H1 (cell line): ENCODE measurements around the gene VWA3B. TPM values are rescaled to one million over a fixed set of nuclear protein-coding genes. Genes with fewer than 3 reads are reported as not detected.

Source experiments
- CTCF ChIA-PET: fragments of 300-600 bp; sonication (Branson Sonifier 250); formaldehyde crosslinking; loops from one replicate; lab custom pipeline; 2021; ENCODE audit not compliant: partially characterized antibody; lab: Charles Lee
- POLR2A ChIA-PET: fragments of 300-600 bp; sonication (Branson Sonifier 250); formaldehyde crosslinking; loops from one replicate; lab custom pipeline; 2021; ENCODE audit warnings: inconsistent platforms; ENCODE audit not compliant: partially characterized antibody; lab: Charles Lee
- DNase-seq, 2 experiments: peaks; one replicate each; pipeline versions ENCODE4 v3.0.0 to v3.0.0-alpha.2; 2010 to 2022; ENCODE audit warnings: low spot score in 2 of 2, low read depth in 1 of 2, mixed read lengths in 1 of 2
- FAIRE-seq: peaks from 2 replicates; lab custom pipeline; 2011; peaks lifted over from hg19 to GRCh38; lab: Jason Lieb, UNC
- H2AFZ ChIP-seq: 2 replicates; pipeline ENCODE4 v1.8.1; 2012; ENCODE audit warnings: low read length, inconsistent platforms
- H2AK5ac ChIP-seq: 2 replicates; pipeline ENCODE4 v1.6.1; 2013; ENCODE audit warnings: low read depth, low read length
- H2BK120ac ChIP-seq: replicated peaks from 2 replicates; pipeline ENCODE3; 2013; ENCODE audit warnings: low read depth, low read length, inconsistent platforms
- H2BK12ac ChIP-seq: 2 replicates; pipeline ENCODE4 v1.6.1; 2013; ENCODE audit warnings: low read depth, low read length
- H2BK15ac ChIP-seq: 2 replicates; pipeline ENCODE4 v1.6.1; 2013; ENCODE audit warnings: low read length
- H2BK20ac ChIP-seq: 2 replicates; pipeline ENCODE4 v1.6.1; 2013; ENCODE audit warnings: low read length
- H2BK5ac ChIP-seq: 2 replicates; pipeline ENCODE4 v1.6.1; 2013; ENCODE audit warnings: low read depth, low read length
- H3K14ac ChIP-seq: 2 replicates; pipeline ENCODE4 v1.6.1; 2013; ENCODE audit warnings: inconsistent platforms; ENCODE audit not compliant: insufficient read length
- H3K18ac ChIP-seq: 2 replicates; pipeline ENCODE4 v1.6.1; 2013; ENCODE audit warnings: low read length; ENCODE audit errors: extremely low read depth
- H3K23ac ChIP-seq: 2 replicates; pipeline ENCODE4 v1.6.1; 2013; ENCODE audit warnings: inconsistent platforms; ENCODE audit not compliant: insufficient read length
- H3K23me2 ChIP-seq: 2 replicates; pipeline ENCODE4 v1.6.1; 2013; ENCODE audit warnings: low read depth, low read length
- H3K27ac ChIP-seq: 2 replicates; pipeline ENCODE4 v1.6.1; 2011; ENCODE audit warnings: low read depth, low read length, inconsistent platforms
- H3K27me3 ChIP-seq, 4 experiments: replicated peaks in 1 of 4; 1 replicate in 1 of 4; 2 replicates in 3 of 4; pipeline versions ENCODE4 v1.6.1 to v1.8.1; 2011 to 2013; ENCODE audit warnings: low read length in 3 of 4, mild to moderate bottlenecking in 3 of 4, inconsistent platforms in 2 of 4, mixed read lengths in 2 of 4, moderate library complexity in 1 of 4; ENCODE audit not compliant: control insufficient read depth in 3 of 4, insufficient read depth in 3 of 4; ENCODE audit errors: extremely low read depth in 1 of 4
- H3K36me3 ChIP-seq, 4 experiments: 2 replicates each; pipeline versions ENCODE4 v1.6.1 to v1.8.1; 2011 to 2013; ENCODE audit warnings: mild to moderate bottlenecking in 4 of 4, low read length in 3 of 4, moderate library complexity in 2 of 4, control low read depth in 1 of 4, inconsistent platforms in 1 of 4; ENCODE audit not compliant: insufficient read depth in 4 of 4, control insufficient read depth in 2 of 4
- H3K4ac ChIP-seq: replicated peaks from 2 replicates; pipeline ENCODE3; 2013; ENCODE audit warnings: low read length, low read depth, mixed read lengths, inconsistent platforms; ENCODE audit not compliant: insufficient read length
- H3K4me1 ChIP-seq, 4 experiments: replicated peaks in 1 of 4; 1 replicate in 1 of 4; 2 replicates in 3 of 4; pipeline versions ENCODE4 v1.6.1 to v1.8.1; 2011 to 2013; ENCODE audit warnings: low read length in 3 of 4, inconsistent platforms in 2 of 4, mixed read lengths in 1 of 4; ENCODE audit not compliant: insufficient read depth in 4 of 4, control insufficient read depth in 3 of 4
- H3K4me2 ChIP-seq, 2 experiments: 2 replicates each; pipeline versions ENCODE4 v1.6.1 to v1.8.1; 2011 to 2013; ENCODE audit warnings: low read depth in 2 of 2, low read length in 2 of 2, control low read depth in 1 of 2, inconsistent platforms in 1 of 2, mild to moderate bottlenecking in 1 of 2; ENCODE audit not compliant: insufficient read depth in 1 of 2
- H3K4me3 ChIP-seq, 4 experiments: fragments of 200-600, 300-600 bp in 1 of 4; sonication (generic), shearing (Covaris generic), sonication (Bioruptor Twin) in 1 of 4; 2 replicates each; pipeline versions ENCODE4 v1.5.1 to v1.8.1; 2011 to 2016; ENCODE audit warnings: low read length in 4 of 4, low read depth in 3 of 4, control low read depth in 2 of 4, inconsistent platforms in 2 of 4, mild to moderate bottlenecking in 2 of 4, mixed read lengths in 1 of 4, moderate library complexity in 1 of 4; ENCODE audit not compliant: insufficient read depth in 2 of 4; ENCODE audit errors: extremely low read depth in 1 of 4
- H3K56ac ChIP-seq: replicated peaks from 2 replicates; pipeline ENCODE3; 2013; ENCODE audit warnings: low read depth, mild to moderate bottlenecking, mixed read lengths, low read length, inconsistent platforms; ENCODE audit not compliant: insufficient read length
- H3K79me1 ChIP-seq: 2 replicates; pipeline ENCODE4 v1.6.1; 2013; ENCODE audit warnings: low read depth, low read length, control low read depth
- H3K79me2 ChIP-seq, 2 experiments: 2 replicates each; pipeline versions ENCODE4 v1.6.1 to v1.8.1; 2012 to 2013; ENCODE audit warnings: low read length in 2 of 2, mild to moderate bottlenecking in 2 of 2, inconsistent platforms in 1 of 2; ENCODE audit not compliant: insufficient read depth in 2 of 2, control insufficient read depth in 1 of 2
- H3K9ac ChIP-seq, 4 experiments: replicated peaks in 1 of 4; 1 replicate in 1 of 4; 2 replicates in 3 of 4; pipeline versions ENCODE4 v1.6.1 to v1.8.1; 2011 to 2013; ENCODE audit warnings: low read depth in 3 of 4, low read length in 3 of 4, control low read depth in 2 of 4, mild to moderate bottlenecking in 2 of 4, moderate library complexity in 2 of 4, inconsistent platforms in 1 of 4; ENCODE audit errors: extremely low read depth in 1 of 4
- H3K9me3 ChIP-seq, 2 experiments: 2 replicates each; pipeline versions ENCODE4 v1.6.1 to v1.8.1; 2012 to 2013; ENCODE audit warnings: mild to moderate bottlenecking in 2 of 2, moderate library complexity in 2 of 2, control low read depth in 1 of 2, inconsistent platforms in 1 of 2, low read depth in 1 of 2, low read length in 1 of 2, mixed read lengths in 1 of 2; ENCODE audit not compliant: insufficient read depth in 2 of 2
- H4K20me1 ChIP-seq, 2 experiments: replicated peaks in 1 of 2; 2 replicates each; pipeline versions ENCODE3 to v1.8.1; 2011 to 2013; ENCODE audit warnings: inconsistent platforms in 2 of 2, low read length in 2 of 2, mild to moderate bottlenecking in 1 of 2; ENCODE audit not compliant: insufficient read depth in 2 of 2, control insufficient read depth in 1 of 2
- H4K5ac ChIP-seq: 2 replicates; pipeline ENCODE4 v1.6.1; 2013; ENCODE audit warnings: low read length, low read depth, mixed read lengths, inconsistent platforms; ENCODE audit not compliant: insufficient read length
- H4K8ac ChIP-seq: 2 replicates; pipeline ENCODE4 v1.8.0; 2013; ENCODE audit warnings: mild to moderate bottlenecking, moderate library complexity, low read length, inconsistent platforms; ENCODE audit not compliant: insufficient read depth; ENCODE audit errors: extremely low read depth
- H4K91ac ChIP-seq: replicated peaks from 2 replicates; pipeline ENCODE3; 2013; ENCODE audit warnings: low read length, mixed read lengths, inconsistent platforms; ENCODE audit not compliant: insufficient read length
- ASH2L ChIP-seq: fragments of 200-600, 300-600 bp; sonication (generic); IDR thresholded peaks from one replicate; pipeline ENCODE4 v1.7.1; 2017; ENCODE audit warnings: low read length
- CEBPB ChIP-seq: IDR thresholded peaks from 2 replicates; pipeline ENCODE4 v1.6.1; 2012; ENCODE audit warnings: low read depth, low read length
- CREB1 ChIP-seq: IDR thresholded peaks from 2 replicates; pipeline ENCODE4 v1.6.1; 2012; ENCODE audit warnings: inconsistent platforms
- GABPA ChIP-seq: IDR thresholded peaks from 2 replicates; pipeline ENCODE4 v1.6.1; 2011; ENCODE audit warnings: mild to moderate bottlenecking, low read length, moderate library complexity, borderline replicate concordance; ENCODE audit not compliant: insufficient read depth
- KDM1A ChIP-seq: fragments of 200-600, 300-600 bp; sonication (generic); IDR thresholded peaks from 2 replicates; pipeline ENCODE4 v1.7.1; 2016; ENCODE audit warnings: mild to moderate bottlenecking, low read length, borderline replicate concordance
- NANOG ChIP-seq: IDR thresholded peaks from 2 replicates; pipeline ENCODE4 v1.6.1; 2011; ENCODE audit warnings: low read length, low read depth, mild to moderate bottlenecking, inconsistent platforms; ENCODE audit not compliant: insufficient read depth, poor library complexity, severe bottlenecking
- NRF1 ChIP-seq: IDR thresholded peaks from 2 replicates; pipeline ENCODE4 v1.6.1; 2011; ENCODE audit warnings: mild to moderate bottlenecking, low read depth, low read length, improper control_type of control experiment
- PHF8 ChIP-seq: fragments of 200-600 bp; sonication (generic); conservative IDR thresholded peaks from 2 replicates; pipeline ENCODE4 v1.7.1; 2012; ENCODE audit warnings: low read depth, mild to moderate bottlenecking, inconsistent platforms, low read length, moderate library complexity
- POLR2AphosphoS5 ChIP-seq: IDR thresholded peaks from 2 replicates; pipeline ENCODE4 v1.6.1; 2011; ENCODE audit warnings: low read depth, low read length
- RBBP5 ChIP-seq: IDR thresholded peaks from 2 replicates; pipeline ENCODE4 v1.7.1; 2012; ENCODE audit warnings: low read depth, mild to moderate bottlenecking, inconsistent platforms, low read length, moderate library complexity, borderline replicate concordance
- SP2 ChIP-seq: IDR thresholded peaks from 2 replicates; pipeline ENCODE4 v1.6.1; 2012; ENCODE audit warnings: mild to moderate bottlenecking, low read length, inconsistent platforms
- SP4 ChIP-seq: IDR thresholded peaks from 2 replicates; pipeline ENCODE4 v1.6.1; 2012; ENCODE audit warnings: low read length, inconsistent platforms
- TEAD4 ChIP-seq: IDR thresholded peaks from 2 replicates; pipeline ENCODE4 v1.6.1; 2012; ENCODE audit warnings: low read depth, low read length, inconsistent platforms, mixed read lengths
- ZNF274 ChIP-seq: IDR thresholded peaks from 2 replicates; pipeline ENCODE4 v1.7.0; 2012; ENCODE audit warnings: low read length, borderline replicate concordance; ENCODE audit errors: extremely low read depth
- WGBS, 2 experiments: shearing (Covaris generic) in 1 of 2; methylation state at CpG; one replicate each; pipeline versions ENCODE4 v1.1.6 to v1.1.7; 2013 to 2015; ENCODE audit warnings: low lambda C conversion rate in 2 of 2, mixed read lengths in 2 of 2, inconsistent platforms in 1 of 2, low coverage in 1 of 2, missing lambda C conversion rate in 1 of 2; ENCODE audit not compliant: insufficient replicate concordance in 2 of 2, insufficient coverage in 1 of 2, insufficient read length in 1 of 2; ENCODE audit errors: extremely low coverage in 1 of 2, missing lambda C conversion rate in 1 of 2; 5-methylcytosine and 5-hydroxymethylcytosine counted together
- polyA plus RNA-seq, 7 experiments: library from polyadenylated mRNA; depleted of rRNA in 3 of 7; stranded (reverse) in 5 of 7; unstranded in 2 of 7; fragments of >200 nt in 5 of 7; fragments of 200-250 nt in 2 of 7; gene quantifications; 1 replicate in 5 of 7; 2 replicates in 1 of 7; 4 replicates in 1 of 7; pipeline versions ENCODE4 v1.2.1 to v1.2.3, GENCODE V29; 2011 to 2013; ENCODE audit warnings: missing spikeins in 2 of 7, mixed read lengths in 2 of 7
- total RNA-seq: library from RNA; stranded (reverse); fragmentation: NEBNext Ultra II Directional; extraction: Animal tissue kit (Norgen Biotek cat#: 25700); gene quantifications from 2 replicates; pipeline ENCODE4 v1.2.1, GENCODE V29; 2021

Gene VWA3B
- total and polyA plus RNA-seq, 2 of the 8 experiments (the other 6 are each of a cell fraction or from before 2014, with no cell fraction given): not detected

- H4K91ac ChIP-seq: no peak overlapping the region
- H3K9ac ChIP-seq: no peak overlapping the region
- no peak overlapping the region for H3K27ac ChIP-seq
- no peak overlapping the region for H4K8ac ChIP-seq
- no peaks in the 10 kb centered on the region for H3K9me3 ChIP-seq
- H2BK15ac ChIP-seq: no peak overlapping the region
- no peak overlapping the region for H3K4ac ChIP-seq
- no peak overlapping the region for H2BK120ac ChIP-seq
- ChIA-PET CTCF (no interaction called here), POLR2A (no interaction called here)
- H2AFZ ChIP-seq: no peak overlapping the region
- no peak overlapping the region for H3K4me2 ChIP-seq
- FAIRE-seq: peak; percentile 13
- no peaks in the 10 kb centered on the region for H3K79me2 ChIP-seq
- H3K27me3 ChIP-seq: no peaks in the 10 kb centered on the region
- no peak overlapping the region for H2BK20ac ChIP-seq
- H3K36me3 ChIP-seq: no peaks in the 10 kb centered on the region
- no peaks in the 10 kb centered on the region for H4K20me1 ChIP-seq
- H2BK5ac ChIP-seq: no peak overlapping the region
- no peaks in the 10 kb centered on the region for H3K23me2 ChIP-seq
- H3K14ac ChIP-seq: no peak overlapping the region
- H3K18ac ChIP-seq: no peak overlapping the region
- WGBS, 2 experiments: 88% methylated on average over 8 of the region's 8 CpGs; no CpG with 5 or more reads in 1 of the 2 experiments
- H3K56ac ChIP-seq: no peak overlapping the region
- no peak overlapping the region for H3K23ac ChIP-seq
- no peak overlapping the region for H4K5ac ChIP-seq
- H3K79me1 ChIP-seq: no peaks in the 10 kb centered on the region
- no peak overlapping the region for H2AK5ac ChIP-seq
- no peak overlapping the region for H2BK12ac ChIP-seq
- H3K4me3 ChIP-seq: no peak overlapping the region
- no peak for DNase-seq
- H3K4me1 ChIP-seq: peaks cover 0 to 4% (median 0%) of the 10 kb centered on the region in 4 experiments; a peak in 3 of 7 replicates
- no peak for TF ChIP-seq KDM1A
- TF ChIP-seq GABPA: no peak
- no peak for TF ChIP-seq ZNF274
- TF ChIP-seq SP2: no peak
- no peak for TF ChIP-seq POLR2AphosphoS5
- no peak for TF ChIP-seq NANOG
- TF ChIP-seq ASH2L: no peak
- TF ChIP-seq NRF1: no peak
- no peak for TF ChIP-seq CREB1
- no peak for TF ChIP-seq PHF8
- TF ChIP-seq SP4: no peak
- no peak for TF ChIP-seq CEBPB
- no peak for TF ChIP-seq TEAD4
- TF ChIP-seq RBBP5: no peak
Measured at GRCh38 chr2:98313492-98314250, 226.7 kb downstream of the VWA3B start.
